HepG2 (cell line): ENCODE measurements around the gene IL11RA. TPM values are rescaled to one million over a fixed set of nuclear protein-coding genes. Genes with fewer than 3 reads are reported as not detected.

ENCODE experiments used
- AKAP8 ChIP-seq: sonication (generic); formaldehyde crosslinking; IDR thresholded peaks from 2 replicates; pipeline ENCODE4 v1.5.1; 2020; ENCODE audit warnings: mild to moderate bottlenecking, missing genetic modification reagents
- ARNT2 ChIP-seq: sonication (generic); formaldehyde crosslinking; IDR thresholded peaks from 2 replicates; pipeline ENCODE4 v1.8.0; 2022; ENCODE audit warnings: mild to moderate bottlenecking, low read depth, missing genetic modification reagents, moderate library complexity
- BCL6 ChIP-seq: IDR thresholded peaks from 2 replicates; pipeline ENCODE4 v1.6.1; 2016; ENCODE audit warnings: missing genetic modification reagents, missing compliant biosample characterization
- DR1 ChIP-seq: sonication (generic); formaldehyde crosslinking; IDR thresholded peaks from 2 replicates; pipeline ENCODE4 v1.8.0; 2021; ENCODE audit warnings: mild to moderate bottlenecking, missing genetic modification reagents, inconsistent platforms
- HDAC2 ChIP-seq: sonication (generic); formaldehyde crosslinking; IDR thresholded peaks from 2 replicates; pipeline ENCODE4 v1.4.0; 2020; ENCODE audit warnings: missing genetic modification reagents
- HNRNPK ChIP-seq: fragments of 200-400 bp; formaldehyde crosslinking; IDR thresholded peaks from 2 replicates; pipeline ENCODE4 v1.6.1; 2018; ENCODE audit warnings: low read length, low read depth, moderate library complexity, mild to moderate bottlenecking; ENCODE audit not compliant: poor library complexity, severe bottlenecking
- IKZF4 ChIP-seq: sonication (generic); formaldehyde crosslinking; IDR thresholded peaks from 2 replicates; pipeline ENCODE4 v1.5.1; 2020; ENCODE audit warnings: borderline replicate concordance, mild to moderate bottlenecking, low read depth, missing genetic modification reagents; ENCODE audit errors: not compliant biosample characterization
- JUN ChIP-seq: sonication (generic); formaldehyde crosslinking; IDR thresholded peaks from 2 replicates; pipeline ENCODE4 v1.4.0; 2020; ENCODE audit warnings: mild to moderate bottlenecking, missing genetic modification reagents
- KDM2A ChIP-seq: sonication (generic); formaldehyde crosslinking; IDR thresholded peaks from 2 replicates; pipeline ENCODE4 v1.4.0; 2020; ENCODE audit warnings: low read depth, missing genetic modification reagents, borderline replicate concordance
- MED1 ChIP-seq: sonication (generic); formaldehyde crosslinking; IDR thresholded peaks from 2 replicates; pipeline ENCODE4 v1.4.0; 2020; ENCODE audit warnings: missing genetic modification reagents
- NFRKB ChIP-seq: fragments of 450-650 bp; IDR thresholded peaks from 2 replicates; pipeline ENCODE4 v1.6.1; 2017
- ONECUT2 ChIP-seq: sonication (generic); formaldehyde crosslinking; IDR thresholded peaks from 2 replicates; pipeline ENCODE4 v1.4.0; 2020; ENCODE audit warnings: missing genetic modification reagents
- RBM39 ChIP-seq: fragments of 200-400 bp; formaldehyde crosslinking; IDR thresholded peaks from one replicate; pipeline ENCODE4 v1.6.1; 2018; ENCODE audit warnings: antibody characterized with exemption, mild to moderate bottlenecking, low read depth, low read length; ENCODE audit not compliant: poor library complexity, severe bottlenecking
- REXO4 ChIP-seq: sonication (generic); formaldehyde crosslinking; IDR thresholded peaks from 2 replicates; pipeline ENCODE4 v1.8.0; 2022; ENCODE audit warnings: missing genetic modification reagents, mild to moderate bottlenecking, borderline replicate concordance
- RFX1 ChIP-seq: fragments of 450-650 bp; IDR thresholded peaks from 2 replicates; pipeline ENCODE4 v1.6.1; 2017
- TAF15 ChIP-seq: fragments of 200-400 bp; formaldehyde crosslinking; IDR thresholded peaks from one replicate; pipeline ENCODE4 v1.6.1; 2018; ENCODE audit warnings: mild to moderate bottlenecking, low read depth, low read length; ENCODE audit not compliant: poor library complexity, severe bottlenecking
- ZMYM2 ChIP-seq: sonication (generic); formaldehyde crosslinking; IDR thresholded peaks from 2 replicates; pipeline ENCODE4 v1.8.0; 2022; ENCODE audit warnings: mild to moderate bottlenecking, missing genetic modification reagents
- ZNF33B ChIP-seq: sonication (generic); formaldehyde crosslinking; IDR thresholded peaks from 2 replicates; pipeline ENCODE4 v1.5.1; 2020; ENCODE audit warnings: mild to moderate bottlenecking, missing genetic modification reagents
- ZNF543 ChIP-seq: sonication (generic); formaldehyde crosslinking; IDR thresholded peaks from 2 replicates; pipeline ENCODE4 v1.4.0; 2020; ENCODE audit warnings: mild to moderate bottlenecking, missing genetic modification reagents
- ZNF563 ChIP-seq: sonication (generic); formaldehyde crosslinking; IDR thresholded peaks from 2 replicates; pipeline ENCODE4 v1.8.0; 2022; ENCODE audit warnings: mild to moderate bottlenecking, moderate library complexity, missing genetic modification reagents
- ZNF644 ChIP-seq: IDR thresholded peaks from 2 replicates; pipeline ENCODE4 v1.6.1; 2016; ENCODE audit warnings: low read depth
- ZNF761 ChIP-seq: sonication (generic); formaldehyde crosslinking; conservative IDR thresholded peaks from 2 replicates; pipeline ENCODE4 v1.4.0; 2020; ENCODE audit warnings: mild to moderate bottlenecking, missing genetic modification reagents
- ZSCAN31 ChIP-seq: sonication (generic); formaldehyde crosslinking; IDR thresholded peaks from 2 replicates; pipeline ENCODE4 v1.5.0; 2020; ENCODE audit warnings: low read depth, mild to moderate bottlenecking, missing genetic modification reagents
- polyA plus RNA-seq, 8 experiments: library from polyadenylated mRNA; depleted of rRNA in 3 of 8; stranded (reverse) in 7 of 8; unstranded in 1 of 8; fragments of >200 nt; fragmentation: Illumina TruSeq in 4 of 8; extraction: Trizol in 4 of 8; gene quantifications; 2 replicates each; pipeline versions ENCODE4 v1.2.1 to v1.2.3, GENCODE V29; 2011 to 2016; ENCODE audit warnings: low read depth in 4 of 8, missing spikeins in 1 of 8, mixed read lengths in 1 of 8; ENCODE audit not compliant: insufficient read depth in 1 of 8
- total RNA-seq, 5 experiments: library from RNA; depleted of rRNA; stranded (reverse); fragments of >200 nt; fragmentation: Illumina TruSeq; extraction: Trizol; gene quantifications; 2 replicates each; pipeline ENCODE4 v1.2.3, GENCODE V29; 2016; ENCODE audit warnings: low read depth in 1 of 5
- TF ChIP-seq, protein P1 (sequence below): sonication (generic); formaldehyde crosslinking; IDR thresholded peaks from 2 replicates; pipeline ENCODE4 v1.4.0; 2020; ENCODE audit warnings: missing genetic modification reagents
- TF ChIP-seq, protein P2 (sequence below): sonication (generic); formaldehyde crosslinking; IDR thresholded peaks from 2 replicates; pipeline ENCODE4 v1.9.0; 2021; ENCODE audit warnings: missing genetic modification reagents, mild to moderate bottlenecking, borderline replicate concordance
- TF ChIP-seq, protein P3 (sequence below): sonication (generic); formaldehyde crosslinking; IDR thresholded peaks from 2 replicates; pipeline ENCODE4 v1.8.1; 2023; ENCODE audit warnings: mild to moderate bottlenecking, missing genetic modification reagents, borderline replicate concordance
- TF ChIP-seq, protein P4 (sequence below): sonication (generic); formaldehyde crosslinking; IDR thresholded peaks from 2 replicates; pipeline ENCODE4 v1.4.0; 2020; ENCODE audit warnings: missing genetic modification reagents

IL11RA gene
- total and polyA plus RNA-seq, 2 of the 13 experiments (the other 11 are each of a cell fraction or from before 2014, with no cell fraction given) = 2.0 to 4.2 TPM

DNA sequence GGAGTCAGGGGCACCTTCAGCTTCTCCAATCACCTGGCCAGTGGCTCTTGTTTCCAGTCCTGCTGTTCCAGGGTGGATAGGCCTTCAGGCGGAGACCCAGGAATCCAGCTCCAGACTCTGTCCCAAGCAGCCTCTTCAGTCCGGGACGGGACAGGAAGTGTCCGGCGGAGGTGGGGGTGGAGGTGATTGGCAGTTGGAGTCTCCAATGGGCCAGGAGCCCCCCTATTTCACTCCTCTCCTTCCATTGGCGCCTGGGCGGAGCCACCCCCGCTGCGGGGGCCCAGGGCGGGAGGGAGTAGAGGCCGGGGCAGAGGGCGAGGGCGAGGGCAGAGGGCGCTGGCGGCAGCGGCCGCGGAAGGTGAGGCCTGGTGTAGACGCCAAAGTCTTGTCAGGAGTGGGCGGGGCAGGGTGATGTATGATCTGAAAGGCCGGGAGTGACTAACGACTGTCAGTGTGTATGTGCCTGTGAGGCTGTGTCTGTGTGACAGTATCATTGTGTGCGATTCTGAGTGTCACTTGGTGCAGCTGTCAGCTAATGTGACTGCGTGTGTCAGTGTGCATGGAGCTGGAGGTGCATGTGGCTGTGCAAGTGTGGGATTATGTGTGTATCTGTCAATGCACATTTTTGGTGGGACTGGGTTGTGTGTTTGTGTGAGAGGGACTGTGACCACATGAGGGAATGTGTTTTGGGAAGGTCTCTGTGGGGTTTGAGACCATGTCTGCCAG is at the start of gene IL11RA (continued):
- TF ChIP-seq HDAC2 (CRISPR knock-in tag) = peak; percentile 63; the same call in 1 of the 2 replicates
- peak; percentile 97 for TF ChIP-seq KDM2A (CRISPR knock-in tag)
- TF ChIP-seq ZMYM2 (CRISPR knock-in tag) = 0 out of 2 replicates have a peak, but pooled peaks have one; percentile 23
- TF ChIP-seq HNRNPK = no peak
- TF ChIP-seq AKAP8 (CRISPR knock-in tag) = 0 out of 2 replicates have a peak, but pooled peaks have one; percentile 58
- no peak for TF ChIP-seq IKZF4 (CRISPR knock-in tag)
- TF ChIP-seq, protein P1, sequence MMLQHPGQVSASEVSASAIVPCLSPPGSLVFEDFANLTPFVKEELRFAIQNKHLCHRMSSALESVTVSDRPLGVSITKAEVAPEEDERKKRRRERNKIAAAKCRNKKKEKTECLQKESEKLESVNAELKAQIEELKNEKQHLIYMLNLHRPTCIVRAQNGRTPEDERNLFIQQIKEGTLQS (CRISPR knock-in tag) = no peak
- TF ChIP-seq REXO4 = no peak
- no peak for TF ChIP-seq JUN (CRISPR knock-in tag)
- TF ChIP-seq, protein P2, sequence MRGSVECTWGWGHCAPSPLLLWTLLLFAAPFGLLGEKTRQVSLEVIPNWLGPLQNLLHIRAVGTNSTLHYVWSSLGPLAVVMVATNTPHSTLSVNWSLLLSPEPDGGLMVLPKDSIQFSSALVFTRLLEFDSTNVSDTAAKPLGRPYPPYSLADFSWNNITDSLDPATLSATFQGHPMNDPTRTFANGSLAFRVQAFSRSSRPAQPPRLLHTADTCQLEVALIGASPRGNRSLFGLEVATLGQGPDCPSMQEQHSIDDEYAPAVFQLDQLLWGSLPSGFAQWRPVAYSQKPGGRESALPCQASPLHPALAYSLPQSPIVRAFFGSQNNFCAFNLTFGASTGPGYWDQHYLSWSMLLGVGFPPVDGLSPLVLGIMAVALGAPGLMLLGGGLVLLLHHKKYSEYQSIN (CRISPR knock-in tag) = no peak
- TF ChIP-seq ZNF644 (CRISPR knock-in tag) = no peak
- TF ChIP-seq ZNF761 (CRISPR knock-in tag) = no peak
- TF ChIP-seq, protein P3, sequence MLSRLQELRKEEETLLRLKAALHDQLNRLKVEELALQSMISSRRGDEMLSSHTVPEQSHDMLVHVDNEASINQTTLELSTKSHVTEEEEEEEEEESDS (CRISPR knock-in tag) = no peak
- no peak for TF ChIP-seq RBM39
- peak; percentile 43; the same call in 1 of the 2 replicates for TF ChIP-seq ZNF563 (CRISPR knock-in tag)
- TF ChIP-seq, protein P4, sequence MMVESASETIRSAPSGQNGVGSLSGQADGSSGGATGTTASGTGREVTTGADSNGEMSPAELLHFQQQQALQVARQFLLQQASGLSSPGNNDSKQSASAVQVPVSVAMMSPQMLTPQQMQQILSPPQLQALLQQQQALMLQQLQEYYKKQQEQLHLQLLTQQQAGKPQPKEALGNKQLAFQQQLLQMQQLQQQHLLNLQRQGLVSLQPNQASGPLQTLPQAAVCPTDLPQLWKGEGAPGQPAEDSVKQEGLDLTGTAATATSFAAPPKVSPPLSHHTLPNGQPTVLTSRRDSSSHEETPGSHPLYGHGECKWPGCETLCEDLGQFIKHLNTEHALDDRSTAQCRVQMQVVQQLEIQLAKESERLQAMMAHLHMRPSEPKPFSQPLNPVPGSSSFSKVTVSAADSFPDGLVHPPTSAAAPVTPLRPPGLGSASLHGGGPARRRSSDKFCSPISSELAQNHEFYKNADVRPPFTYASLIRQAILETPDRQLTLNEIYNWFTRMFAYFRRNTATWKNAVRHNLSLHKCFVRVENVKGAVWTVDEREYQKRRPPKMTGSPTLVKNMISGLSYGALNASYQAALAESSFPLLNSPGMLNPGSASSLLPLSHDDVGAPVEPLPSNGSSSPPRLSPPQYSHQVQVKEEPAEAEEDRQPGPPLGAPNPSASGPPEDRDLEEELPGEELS (CRISPR knock-in tag) = peak; percentile 74; the same call in 1 of the 2 replicates
- no peak for TF ChIP-seq ONECUT2 (CRISPR knock-in tag)
- TF ChIP-seq ZSCAN31 = no peak
- TF ChIP-seq ZNF543 (CRISPR knock-in tag) = 0 out of 2 replicates have a peak, but pooled peaks have one; percentile 23
- peak; percentile 65; the same call in 1 of the 2 replicates for TF ChIP-seq ARNT2 (CRISPR knock-in tag)
- TF ChIP-seq RFX1 = no peak
- peak; percentile 31; the same call in 1 of the 2 replicates for TF ChIP-seq BCL6 (CRISPR knock-in tag)
- TF ChIP-seq ZNF33B (CRISPR knock-in tag) = no peak
- no peak; the same call in 1 of the 2 replicates for TF ChIP-seq DR1 (CRISPR knock-in tag)
- no peak for TF ChIP-seq NFRKB
- TF ChIP-seq MED1 = peak; percentile 38; the same call in 1 of the 2 replicates
- peak; percentile 82 for TF ChIP-seq TAF15
